ENCODE data around the gene HSPA9.

The HSPA9 gene

GRCh38 chr5:138573223-138573622 is 2.0 kb downstream of the HSPA9 start:
- TF ChIP-seq CTCF (IDR thresholded peaks at IDR 0.05; ENCODE audit: borderline replicate concordance, control extremely low read depth, extremely low read depth, insufficient read depth, missing control alignments): no peak
- in situ Hi-C loops (cut with MboI; ENCODE audit: low sequenced_read_pairs, unreplicated experiment): no loop called here
- no peak for DNase-seq (ENCODE audit: low spot score)

- TF ChIP-seq CTCF (IDR thresholded peaks at IDR 0.05; ENCODE audit: borderline replicate concordance, control extremely low read depth, extremely low read depth, insufficient read depth, missing control alignments): no peak
- in situ Hi-C loops (cut with MboI; ENCODE audit: low sequenced_read_pairs, unreplicated experiment): no loop called here
- DNase-seq (ENCODE audit: low spot score): no peak
These were observed 4.3 kb downstream of the HSPA9 start for GRCh38 chr5:138570871-138571270.

GRCh38 chr5:138569782-138570181 is 5.4 kb downstream of the HSPA9 start:
- DNase-seq (ENCODE audit: low spot score): no peak
- no peak for TF ChIP-seq CTCF (IDR thresholded peaks at IDR 0.05; ENCODE audit: borderline replicate concordance, control extremely low read depth, extremely low read depth, insufficient read depth, missing control alignments)
- in situ Hi-C loops (cut with MboI; ENCODE audit: low sequenced_read_pairs, unreplicated experiment): no loop called here

- in situ Hi-C loops (cut with MboI; ENCODE audit: low sequenced_read_pairs, unreplicated experiment): no loop called here
- DNase-seq (ENCODE audit: low spot score): no peak
- TF ChIP-seq CTCF (IDR thresholded peaks at IDR 0.05; ENCODE audit: borderline replicate concordance, control extremely low read depth, extremely low read depth, insufficient read depth, missing control alignments): no peak
These were observed 7.0 kb downstream of the HSPA9 start for GRCh38 chr5:138568061-138568824.

- no peak for TF ChIP-seq CTCF (IDR thresholded peaks at IDR 0.05; ENCODE audit: borderline replicate concordance, control extremely low read depth, extremely low read depth, insufficient read depth, missing control alignments)
- in situ Hi-C loops (cut with MboI; ENCODE audit: low sequenced_read_pairs, unreplicated experiment): no loop called here
- DNase-seq (ENCODE audit: low spot score): no peak
These were observed 8.4 kb downstream of the HSPA9 start for GRCh38 chr5:138566792-138567191.

GRCh38 chr5:138565100-138565821 is 9.9 kb downstream of the HSPA9 start:
- DNase-seq (ENCODE audit: low spot score): no peak
- no peak for TF ChIP-seq CTCF (IDR thresholded peaks at IDR 0.05; ENCODE audit: borderline replicate concordance, control extremely low read depth, extremely low read depth, insufficient read depth, missing control alignments)
- in situ Hi-C loops (cut with MboI; ENCODE audit: low sequenced_read_pairs, unreplicated experiment): no loop called here
